ENCODE data around the gene CCT6B. TPM values are rescaled to one million over a fixed set of nuclear protein-coding genes. Genes with fewer than 3 reads are reported as not detected.

Gene CCT6B
- total and polyA plus RNA-seq, 9 of the 15 experiments (the other 6 are each of a cell fraction or from before 2014, with no cell fraction given) = 0.25 to 0.91 (median 0.58) TPM

DNA sequence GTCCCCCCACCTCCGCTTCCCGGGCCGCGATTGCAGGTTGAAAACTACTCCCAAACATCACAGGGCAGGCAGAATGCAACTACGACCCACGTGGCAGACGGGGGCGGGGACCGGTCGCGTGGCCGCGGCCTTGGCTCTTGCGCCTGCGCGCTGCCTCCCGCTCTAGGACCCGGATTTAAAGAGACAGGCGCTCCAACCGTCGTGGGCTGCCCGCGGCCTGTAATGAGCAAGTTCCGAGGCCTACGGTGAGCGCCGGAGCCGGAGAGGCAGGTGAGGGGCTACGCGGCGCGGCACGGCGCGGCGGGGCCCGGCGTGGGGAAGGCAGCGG, 19.1 kb upstream of the CCT6B start, which contains the start of gene LIG3 (continued):
- TF ChIP-seq ZNF444 (CRISPR knock-in tag; IDR thresholded peaks at IDR 0.05) (no peak), ZNF324 (CRISPR knock-in tag; IDR thresholded peaks at IDR 0.05) (no peak), ZFP30 (CRISPR knock-in tag; IDR thresholded peaks at IDR 0.05; ENCODE audit: borderline replicate concordance) (no peak), ELF1 (tag; IDR thresholded peaks at IDR 0.05) (no peak), ZBTB17 (CRISPR knock-in tag; IDR thresholded peaks at IDR 0.05) (no peak), ZNF76 (CRISPR knock-in tag; IDR thresholded peaks at IDR 0.05; ENCODE audit: borderline replicate concordance) (no peak), IRF2 (CRISPR knock-in tag; IDR thresholded peaks at IDR 0.05) (no peak), ZNF133 (CRISPR knock-in tag; IDR thresholded peaks at IDR 0.05) (no peak), ZNF561 (CRISPR knock-in tag; conservative IDR thresholded peaks at IDR 0.05) (no peak), ETV5 (CRISPR knock-in tag; IDR thresholded peaks at IDR 0.05; ENCODE audit: low read depth) (no peak), PHB2 (IDR thresholded peaks at IDR 0.05; ENCODE audit: low read depth) (no peak), ZNF644 (tag; IDR thresholded peaks at IDR 0.05; ENCODE audit: low read depth) (no peak), BRF2 (IDR thresholded peaks at IDR 0.05; ENCODE audit: borderline replicate concordance, insufficient read depth, insufficient read length) (no peak), MCM5 (IDR thresholded peaks at IDR 0.05; ENCODE audit: low read depth) (no peak), CHD2 (IDR thresholded peaks at IDR 0.05; ENCODE audit: low read depth, low read length) (no peak), DPF2 (IDR thresholded peaks at IDR 0.05) (no peak), CREB1 (IDR thresholded peaks at IDR 0.05) (no peak; the same call in 1 of the 2 replicates), CREB1 (CRISPR knock-in tag; IDR thresholded peaks at IDR 0.05) (peak; percentile 23; the same call in 1 of the 2 replicates), NFATC3 (IDR thresholded peaks at IDR 0.05) (no peak), SNRNP70 (optimal IDR thresholded peaks at IDR 0.05; ENCODE audit: low read depth, low read length) (no peak), BRD9 (IDR thresholded peaks at IDR 0.05; ENCODE audit: low read depth, partially characterized antibody) (no peak), HNRNPLL (IDR thresholded peaks at IDR 0.05; ENCODE audit: low read depth, low read length, poor library complexity, severe bottlenecking) (no peak), WHSC1 (IDR thresholded peaks at IDR 0.05; ENCODE audit: low read length) (no peak), GATAD2B (IDR thresholded peaks at IDR 0.05; ENCODE audit: borderline replicate concordance) (no peak), FOXP4 (CRISPR knock-in tag; IDR thresholded peaks at IDR 0.05; ENCODE audit: borderline replicate concordance) (no peak), ZNF830 (CRISPR knock-in tag; IDR thresholded peaks at IDR 0.05) (no peak)
- TF ChIP-seq, protein P1, sequence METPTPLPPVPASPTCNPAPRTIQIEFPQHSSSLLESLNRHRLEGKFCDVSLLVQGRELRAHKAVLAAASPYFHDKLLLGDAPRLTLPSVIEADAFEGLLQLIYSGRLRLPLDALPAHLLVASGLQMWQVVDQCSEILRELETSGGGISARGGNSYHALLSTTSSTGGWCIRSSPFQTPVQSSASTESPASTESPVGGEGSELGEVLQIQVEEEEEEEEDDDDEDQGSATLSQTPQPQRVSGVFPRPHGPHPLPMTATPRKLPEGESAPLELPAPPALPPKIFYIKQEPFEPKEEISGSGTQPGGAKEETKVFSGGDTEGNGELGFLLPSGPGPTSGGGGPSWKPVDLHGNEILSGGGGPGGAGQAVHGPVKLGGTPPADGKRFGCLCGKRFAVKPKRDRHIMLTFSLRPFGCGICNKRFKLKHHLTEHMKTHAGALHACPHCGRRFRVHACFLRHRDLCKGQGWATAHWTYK (CRISPR knock-in tag; IDR thresholded peaks at IDR 0.05) = no peak
